Caco-2 (cell line): Measurements from ENCODE around the gene PRKCB. TPM values are rescaled to one million over a fixed set of nuclear protein-coding genes. Genes with fewer than 3 reads are reported as not detected.

ENCODE experiments used
- BruUV-seq: library from RNA; stranded (reverse); fragments of 400-500 nt; replicated peaks from 2 replicates; lab custom pipeline; 2021; lab: Mats Ljungman, UMichigan
- CTCF ChIA-PET: fragments of 300-600 bp; sonication (Branson Sonifier 250); formaldehyde crosslinking; loops from one replicate; lab custom pipeline; 2022; ENCODE audit warnings: antibody characterized with exemption; lab: Charles Lee
- POLR2A ChIA-PET: fragments of 300-600 bp; sonication (Branson Sonifier 250); formaldehyde crosslinking; loops from one replicate; lab custom pipeline; 2022; ENCODE audit warnings: antibody characterized with exemption; lab: Charles Lee
- DNase-seq, 2 experiments: peaks; one replicate each; pipeline versions ENCODE4 v3.0.0 to v3.0.0-alpha.2; 2020 to 2022
- H3K27me3 ChIP-seq: replicated peaks from 2 replicates; pipeline ENCODE4 v1.6.0; 2011; ENCODE audit warnings: low read length; ENCODE audit not compliant: control insufficient read depth, insufficient read depth
- H3K36me3 ChIP-seq: 2 replicates; pipeline ENCODE4 v1.5.1; 2011; ENCODE audit warnings: low read length; ENCODE audit not compliant: control insufficient read depth, insufficient read depth
- H3K4me1 ChIP-seq: fragments of 250-450 bp; sonication (Bioruptor Pico); 2 replicates; pipeline ENCODE4 v1.5.1; 2020; ENCODE audit warnings: mild to moderate bottlenecking
- H3K4me3 ChIP-seq: 2 replicates; pipeline ENCODE4 v1.5.1; 2011; ENCODE audit warnings: low read depth, mild to moderate bottlenecking, control low read depth, low read length
- H3K9me3 ChIP-seq: fragments of 250-450 bp; sonication (Bioruptor Pico); 2 replicates; pipeline ENCODE4 v1.5.1; 2020; ENCODE audit warnings: mild to moderate bottlenecking, moderate library complexity
- H3K27ac Mint-ChIP-seq: one replicate; pipeline ENCODE4 v1.8.0; 2022; ENCODE audit warnings: mixed read lengths; ENCODE audit not compliant: unreplicated experiment
- H3K27me3 Mint-ChIP-seq: one replicate; pipeline ENCODE4 v1.8.0; 2022; ENCODE audit warnings: mixed read lengths; ENCODE audit not compliant: insufficient read depth, unreplicated experiment
- H3K36me3 Mint-ChIP-seq: one replicate; pipeline ENCODE4 v1.8.0; 2022; ENCODE audit warnings: mild to moderate bottlenecking, mixed read lengths; ENCODE audit not compliant: insufficient read depth, unreplicated experiment
- H3K4me1 Mint-ChIP-seq: one replicate; pipeline ENCODE4 v1.8.0; 2022; ENCODE audit warnings: low read depth, mixed read lengths; ENCODE audit not compliant: unreplicated experiment
- H3K4me3 Mint-ChIP-seq: one replicate; pipeline ENCODE4 v1.8.0; 2022; ENCODE audit warnings: mild to moderate bottlenecking, moderate library complexity, mixed read lengths; ENCODE audit not compliant: unreplicated experiment
- H3K9me3 Mint-ChIP-seq: one replicate; pipeline ENCODE4 v1.8.0; 2022; ENCODE audit warnings: mixed read lengths; ENCODE audit not compliant: unreplicated experiment
- CTCF ChIP-seq, 2 experiments: fragments of 200-600 bp in 1 of 2; IDR thresholded peaks; 1 replicate in 1 of 2; 2 replicates in 1 of 2; pipeline versions ENCODE4 v1.5.1 to v1.8.0; 2011 to 2022; ENCODE audit warnings: antibody characterized with exemption in 1 of 2, control low read depth in 1 of 2, inconsistent platforms in 1 of 2, low read depth in 1 of 2, low read length in 1 of 2, mild to moderate bottlenecking in 1 of 2, moderate library complexity in 1 of 2; ENCODE audit not compliant: insufficient read depth in 1 of 2, severe bottlenecking in 1 of 2, unreplicated experiment in 1 of 2
- intact Hi-C: fragments of 100-400 bp; cut with micrococcal nuclease; formaldehyde crosslinking; loops from one replicate; pipeline ENCODE4 v1.10.0; 2022; ENCODE audit not compliant: unreplicated experiment
- microRNA-seq: library from miRNA; unstranded; fragments of <30 nt; microRNA quantifications from one replicate; pipeline ENCODE4 v1.2.0, GENCODE V29; 2022
- total RNA-seq: library from RNA; stranded (reverse); gene quantifications from 2 replicates; pipeline ENCODE4 v1.2.3, GENCODE V29; 2022

The PRKCB gene
- total RNA-seq, 1 experiment from 2014 or later: not detected

GRCh38 chr16:24257958-24258357 is 422.2 kb downstream of the PRKCB start:
- no TSS peak for BruUV-seq
- Mint-ChIP-seq H3K9me3 (no peaks in the 10 kb centered on the region), H3K27me3 (peaks cover 3% of the 10 kb centered on the region), H3K36me3 (no peaks in the 10 kb centered on the region), H3K4me3 (no peak overlapping the region), H3K4me1 (no peaks in the 10 kb centered on the region), H3K27ac (no peak overlapping the region)
- intact Hi-C loops: no loop called here
- no peak for TF ChIP-seq CTCF (IDR thresholded peaks at IDR 0.05; ENCODE audit: insufficient read depth in 1 of 2, low read depth in 1 of 2, low read length in 1 of 2, severe bottlenecking in 1 of 2, unreplicated experiment in 1 of 2)
- ChIA-PET POLR2A (no interaction called here), CTCF (no interaction called here)
- Histone ChIP-seq H3K4me1 (peaks cover 3% of the 10 kb centered on the region; the same call in 1 of the 2 replicates), H3K4me3 (no peak overlapping the region), H3K36me3 (no peaks in the 10 kb centered on the region), H3K9me3 (no peaks in the 10 kb centered on the region), H3K27me3 (no peaks in the 10 kb centered on the region)
- no peak for DNase-seq

GRCh38 chr16:24258791-24259190 is 423.0 kb downstream of the PRKCB start:
- H3K4me1 Mint-ChIP-seq: no peaks in the 10 kb centered on the region
- H3K27me3 Mint-ChIP-seq: peaks cover 3% of the 10 kb centered on the region
- Histone ChIP-seq H3K4me3 (no peak overlapping the region), H3K27me3 (no peaks in the 10 kb centered on the region), H3K36me3 (no peaks in the 10 kb centered on the region), H3K9me3 (no peaks in the 10 kb centered on the region), H3K4me1 (peaks cover 3% of the 10 kb centered on the region; the same call in 1 of the 2 replicates)
- TF ChIP-seq CTCF (IDR thresholded peaks at IDR 0.05; ENCODE audit: insufficient read depth in 1 of 2, low read depth in 1 of 2, low read length in 1 of 2, severe bottlenecking in 1 of 2, unreplicated experiment in 1 of 2): no peak
- CTCF ChIA-PET: no interaction called here
- DNase-seq: no peak
- BruUV-seq: no TSS peak
- POLR2A ChIA-PET: no interaction called here
- intact Hi-C loops: no loop called here
- no peaks in the 10 kb centered on the region for H3K9me3 Mint-ChIP-seq
- no peak overlapping the region for H3K4me3 Mint-ChIP-seq
- H3K36me3 Mint-ChIP-seq: no peaks in the 10 kb centered on the region
- H3K27ac Mint-ChIP-seq: no peak overlapping the region

- H3K4me1 ChIP-seq: no peaks in the 10 kb centered on the region
- no peaks in the 10 kb centered on the region for H3K4me1 Mint-ChIP-seq
- intact Hi-C loops: no loop called here
- no peaks in the 10 kb centered on the region for H3K36me3 Mint-ChIP-seq
- no peaks in the 10 kb centered on the region for H3K9me3 ChIP-seq
- no peaks in the 10 kb centered on the region for H3K27me3 ChIP-seq
- H3K9me3 Mint-ChIP-seq: no peaks in the 10 kb centered on the region
- peaks cover 13% of the 10 kb centered on the region for H3K27me3 Mint-ChIP-seq
- no peak overlapping the region for H3K4me3 Mint-ChIP-seq
- no peak for DNase-seq
- TF ChIP-seq CTCF (IDR thresholded peaks at IDR 0.05; ENCODE audit: insufficient read depth in 1 of 2, low read depth in 1 of 2, low read length in 1 of 2, severe bottlenecking in 1 of 2, unreplicated experiment in 1 of 2): no peak
- H3K27ac Mint-ChIP-seq: no peak overlapping the region
- BruUV-seq: no TSS peak
- ChIA-PET POLR2A (no interaction called here), CTCF (no interaction called here)
- H3K4me3 ChIP-seq: no peak overlapping the region
- H3K36me3 ChIP-seq: no peaks in the 10 kb centered on the region
Observed at GRCh38 chr16:24262816-24263215, 427.0 kb downstream of the PRKCB start.

Small RNA genes within 50 kb of the gene (microRNA-seq; reads per million reads assigned to microRNA genes)
- gene MIR1273H: not detected

Other genes starting within 250 kb of the PRKCB start
- 83.4 and 87.1 TPM in 2 replicates for gene NDUFAB1, start 239.7 kb upstream of the PRKCB start, total RNA-seq
- 19.4 and 20.5 TPM in 2 replicates for gene PALB2, start 194.7 kb upstream of the PRKCB start, total RNA-seq
- gene DCTN5, start 194.5 kb upstream of the PRKCB start, total RNA-seq: 91.0 and 101 TPM in 2 replicates
- gene PLK1, start 157.1 kb upstream of the PRKCB start, total RNA-seq: 104 and 114 TPM in 2 replicates
- gene ERN2, start 122.8 kb upstream of the PRKCB start, total RNA-seq: not detected in 2 replicates
- not detected in 2 replicates for gene CHP2, start 81.0 kb upstream of the PRKCB start, total RNA-seq